Ramos (cell line): ENCODE measurements around the gene HSD11B2.

Source experiments
- in situ Hi-C: fragments of 300-500 bp; cut with MboI; formaldehyde crosslinking; loops from one replicate; pipeline ENCODE4 v1.14.3; 2022; ENCODE audit warnings: low sequenced_read_pairs; ENCODE audit not compliant: unreplicated experiment

Gene HSD11B2

DNA sequence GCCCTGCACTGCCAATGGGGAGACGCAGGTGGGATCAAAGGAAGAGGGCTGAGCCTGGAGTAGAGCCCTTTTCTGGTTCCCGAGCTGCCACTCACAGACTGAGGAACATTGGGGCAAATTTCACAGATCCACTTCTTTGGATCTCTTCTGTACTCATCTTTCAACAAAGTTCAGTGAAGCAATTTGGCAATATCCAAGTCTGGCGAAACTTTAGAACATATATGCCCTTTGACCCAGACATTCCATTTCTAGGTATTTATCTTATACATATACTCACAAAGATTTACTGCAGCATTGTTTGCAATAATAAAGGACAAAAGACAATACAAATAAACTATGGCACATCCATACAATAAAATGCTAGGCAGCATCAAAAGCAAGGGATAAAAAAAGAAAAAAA, 19.6 kb upstream of the HSD11B2 start:
- in situ Hi-C loops = loop anchor here (25.0 kb wide), 1 partner anchor 449 kb away; the partner anchor contains the start of gene CES3

DNA sequence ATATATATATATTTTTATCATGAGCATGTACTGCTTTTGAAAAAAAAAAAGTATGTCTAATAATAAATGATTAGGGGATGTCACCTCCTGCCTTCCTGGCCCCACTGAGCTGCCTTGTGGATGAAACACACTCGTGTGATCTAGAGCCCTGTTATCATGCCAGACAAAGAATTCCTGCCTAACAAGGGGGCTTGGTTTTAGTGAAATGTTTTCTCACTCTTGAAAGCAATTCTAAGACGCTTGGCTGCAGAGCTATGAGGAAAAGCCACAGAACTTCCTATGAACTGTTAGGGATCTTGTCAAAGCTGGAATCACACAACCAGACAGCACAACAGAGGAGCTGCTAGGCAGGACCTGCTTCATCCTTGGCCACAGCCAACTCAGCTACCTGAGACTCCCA, 18.6 kb upstream of the HSD11B2 start:
- in situ Hi-C loops = loop anchor here (25.0 kb wide), 1 partner anchor 450 kb away; the partner anchor contains the start of gene CES3

DNA sequence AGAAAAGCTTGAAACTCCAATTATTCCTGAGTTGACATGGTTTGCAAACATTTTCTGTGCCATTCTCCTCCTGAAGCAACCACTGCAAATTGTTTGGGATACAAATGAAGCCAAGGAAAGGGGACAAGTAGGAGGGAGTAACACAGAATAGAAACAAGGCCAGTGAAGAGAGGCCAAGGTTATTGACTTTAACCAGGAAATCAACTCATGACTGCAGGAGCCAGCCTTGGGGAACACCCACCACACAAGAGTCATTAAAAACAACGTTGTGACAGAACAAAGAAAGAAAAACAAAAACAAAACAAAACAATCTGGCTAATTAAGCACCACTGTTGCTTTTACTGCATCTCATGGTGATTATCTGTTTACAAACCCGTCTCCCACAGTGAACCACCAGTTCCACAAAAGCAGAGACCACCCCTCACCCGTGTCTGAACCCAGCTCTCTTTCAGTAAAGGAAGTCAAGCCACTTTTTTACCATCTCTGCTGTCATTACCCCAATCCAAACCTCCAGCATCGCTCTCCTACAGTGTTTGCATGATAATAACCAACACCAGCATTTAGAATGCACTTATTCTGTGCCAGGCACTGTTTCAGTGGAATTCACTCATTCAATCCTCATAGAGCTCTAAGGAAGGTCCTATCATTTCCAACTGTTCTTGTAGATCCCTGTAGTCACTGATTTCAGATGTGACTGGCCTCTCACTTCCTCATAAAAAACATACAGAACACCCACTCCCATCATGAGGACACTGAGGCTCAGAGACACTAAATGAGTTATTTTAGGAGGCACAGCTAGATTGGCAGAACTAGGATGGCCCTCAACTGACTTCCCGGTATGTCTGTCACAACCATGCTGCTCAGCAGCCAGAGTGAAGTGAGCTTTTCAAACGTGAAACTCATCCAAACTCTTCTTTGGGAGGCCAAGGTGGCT, 16.7 kb upstream of the HSD11B2 start:
- in situ Hi-C loops = loop anchor here (25.0 kb wide), 1 partner anchor 452 kb away; the partner anchor contains the start of gene CES3

DNA sequence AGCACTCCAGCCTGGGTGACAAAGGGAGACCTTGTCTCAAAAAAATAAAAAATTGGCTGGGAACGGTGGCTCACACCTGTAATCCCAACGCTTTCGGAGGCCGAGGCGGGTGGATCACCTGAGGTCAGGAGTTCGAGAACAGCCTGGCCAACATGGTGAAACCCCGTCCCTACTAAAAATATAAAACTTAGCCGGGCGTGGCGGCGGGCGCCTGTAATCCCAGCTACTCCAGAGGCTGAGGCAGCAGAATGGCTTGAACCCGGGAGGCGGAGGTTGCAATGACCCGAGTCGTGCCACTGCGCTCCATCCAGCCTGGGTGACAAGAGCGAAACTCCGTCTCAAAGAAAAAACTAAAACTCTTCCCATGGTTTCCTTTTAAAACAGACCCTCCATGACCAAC, 15.5 kb upstream of the HSD11B2 start:
- in situ Hi-C loops = loop anchor here (25.0 kb wide), 1 partner anchor 453 kb away; the partner anchor contains the start of gene CES3

DNA sequence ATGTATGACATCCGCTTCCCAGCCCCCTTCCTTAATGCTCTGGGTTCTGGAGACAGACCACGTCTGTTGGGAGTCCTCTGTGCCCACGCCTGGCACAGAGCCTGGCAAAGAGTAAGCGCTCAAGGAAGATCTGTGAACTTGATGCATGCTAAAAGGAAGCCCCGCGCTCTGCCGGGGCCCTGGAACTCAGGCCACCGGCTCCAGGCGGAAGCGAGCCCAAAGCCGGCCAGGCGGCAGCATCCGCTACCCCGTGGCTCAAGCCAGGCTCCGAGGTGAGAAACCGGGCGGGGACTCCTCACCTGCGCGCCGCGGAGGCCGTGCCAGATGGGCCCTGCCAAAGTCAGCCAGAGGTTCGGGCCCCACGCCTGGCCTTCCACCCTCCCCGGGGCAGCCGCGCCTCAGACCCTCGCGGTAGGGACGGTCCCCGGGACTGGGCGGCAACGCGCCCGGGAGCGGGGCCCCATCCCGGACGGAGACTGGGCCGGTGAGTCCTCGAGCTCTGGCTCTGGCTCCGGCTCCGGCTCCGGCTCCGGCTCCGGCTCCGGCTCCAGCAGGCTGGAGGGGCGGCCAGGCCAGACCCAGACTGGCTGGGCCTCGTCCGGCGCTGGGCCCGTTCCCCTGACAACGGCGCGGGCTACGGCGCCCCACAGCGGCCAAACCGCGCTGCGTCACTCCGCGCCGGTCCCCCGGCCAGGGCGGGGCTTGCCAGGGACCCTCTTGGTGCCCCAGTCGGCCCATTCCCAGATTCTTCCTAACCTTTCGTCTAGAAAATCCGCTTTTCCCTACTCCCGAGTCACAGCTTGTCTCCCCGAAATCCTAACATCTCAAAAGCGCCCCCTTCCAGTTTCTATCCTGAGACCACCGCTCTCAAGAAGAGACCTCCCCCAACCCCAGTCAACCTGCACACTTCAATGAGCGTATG, 14.8 kb upstream of the HSD11B2 start, which contains the start of gene ZDHHC1:
Gene ZDHHC1, minus strand, starts transcription at position 606 of the 922 bp plus-strand sequence. CDS start 8,702 bp downstream, outside the sequence.
- in situ Hi-C loops = loop anchor here (25.0 kb wide), 1 partner anchor 454 kb away; the partner anchor contains the start of gene CES3

DNA sequence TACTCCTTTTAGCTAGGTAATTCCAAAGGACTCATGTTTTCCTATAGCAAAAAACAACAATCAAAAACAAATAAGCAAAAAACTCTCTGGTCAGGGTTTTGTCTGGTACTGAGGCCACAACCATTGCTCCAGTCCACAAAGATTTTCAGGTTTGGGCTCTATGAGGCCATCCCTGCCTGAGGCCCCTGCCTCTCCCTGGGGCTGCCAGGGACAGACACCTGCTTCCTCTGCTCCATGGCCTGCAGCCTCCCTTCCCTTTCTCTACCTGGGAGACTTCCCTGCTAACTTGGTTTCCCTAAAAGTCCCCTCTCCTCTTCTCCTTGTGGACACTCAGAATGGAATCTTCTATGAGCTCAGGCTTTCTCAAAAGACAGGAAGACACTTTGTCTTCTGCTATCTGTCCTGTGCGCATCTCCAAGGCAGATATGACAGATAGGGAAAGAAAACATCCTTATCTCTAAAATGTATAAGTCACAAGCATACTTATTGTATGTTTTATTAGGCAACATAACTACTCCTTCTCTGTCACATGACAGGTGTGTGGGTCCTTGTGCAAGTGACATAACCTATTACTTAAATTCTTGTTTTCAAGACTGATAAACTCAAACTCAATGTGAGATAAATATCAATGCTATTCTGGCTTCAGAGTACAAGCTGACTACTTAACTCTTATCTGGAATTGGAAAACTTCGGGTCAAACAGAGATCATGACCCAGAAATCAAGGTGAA, 13.4 kb upstream of the HSD11B2 start:
- in situ Hi-C loops = loop anchor here (25.0 kb wide), 1 partner anchor 455 kb away; the partner anchor contains the start of gene CES3

DNA sequence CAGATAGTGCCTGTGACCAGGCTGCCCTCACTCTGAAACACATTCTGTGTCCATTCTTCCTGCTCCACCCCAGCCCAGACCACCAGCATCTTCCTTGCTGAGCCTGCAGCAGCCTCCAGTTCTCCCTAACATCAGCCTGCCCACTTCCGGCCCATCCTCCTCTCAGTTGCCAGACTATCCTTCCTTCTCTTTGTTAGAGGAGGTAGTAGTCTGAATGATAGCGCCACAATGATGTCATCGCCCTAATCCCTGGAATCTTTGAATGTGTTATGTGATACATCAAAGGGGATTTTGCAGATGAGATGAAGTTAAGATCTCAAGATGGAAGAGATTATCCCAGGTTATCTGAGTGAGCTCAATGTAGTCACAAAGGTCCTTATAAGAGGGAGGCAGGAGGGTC, 11.4 kb upstream of the HSD11B2 start:
- in situ Hi-C loops = loop anchor here (25.0 kb wide), 1 partner anchor 457 kb away; the partner anchor contains the start of gene CES3

DNA sequence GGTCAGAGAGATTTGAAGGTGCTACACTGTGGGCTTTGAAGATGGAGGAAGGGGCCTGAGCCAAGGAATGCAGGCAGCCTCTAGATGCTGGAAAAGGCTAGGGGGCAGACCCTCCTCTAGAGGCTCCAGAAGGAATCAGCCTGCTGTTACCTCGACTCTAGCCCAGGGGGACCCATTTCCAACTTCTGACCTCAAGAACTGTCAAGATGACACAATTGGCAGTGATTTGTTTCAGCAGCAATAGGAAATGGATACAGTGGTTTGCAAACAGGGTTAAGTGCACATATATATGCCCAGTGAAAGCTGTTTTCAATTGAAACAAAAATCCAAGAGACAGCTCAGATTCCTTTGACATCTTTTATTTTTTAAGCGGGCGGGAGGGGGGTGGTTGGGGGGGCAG, 11.0 kb upstream of the HSD11B2 start:
- in situ Hi-C loops = loop anchor here (25.0 kb wide), 1 partner anchor 458 kb away; the partner anchor contains the start of gene CES3

DNA sequence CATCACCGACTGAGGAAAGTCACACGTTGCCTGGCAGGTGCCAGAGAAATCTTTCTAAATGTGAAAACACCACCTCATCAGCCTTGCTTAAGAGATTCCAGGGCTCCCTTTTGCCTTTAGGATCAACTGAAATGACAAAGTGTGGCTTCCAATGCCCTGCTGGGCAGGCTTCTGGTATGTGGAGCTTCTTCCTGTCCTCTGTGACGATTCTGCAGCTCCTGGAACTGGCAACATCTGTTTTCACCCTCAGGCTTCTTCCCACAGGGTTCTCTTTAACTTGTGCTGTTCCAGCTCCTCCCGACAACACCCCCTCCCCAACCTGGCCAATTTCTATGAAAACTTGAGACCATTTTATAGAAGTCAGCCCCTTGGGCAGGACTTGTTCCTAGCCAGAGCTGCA, 9.9 kb upstream of the HSD11B2 start:
- in situ Hi-C loops = loop anchor here (25.0 kb wide), 1 partner anchor 459 kb away; the partner anchor contains the start of gene CES3

DNA sequence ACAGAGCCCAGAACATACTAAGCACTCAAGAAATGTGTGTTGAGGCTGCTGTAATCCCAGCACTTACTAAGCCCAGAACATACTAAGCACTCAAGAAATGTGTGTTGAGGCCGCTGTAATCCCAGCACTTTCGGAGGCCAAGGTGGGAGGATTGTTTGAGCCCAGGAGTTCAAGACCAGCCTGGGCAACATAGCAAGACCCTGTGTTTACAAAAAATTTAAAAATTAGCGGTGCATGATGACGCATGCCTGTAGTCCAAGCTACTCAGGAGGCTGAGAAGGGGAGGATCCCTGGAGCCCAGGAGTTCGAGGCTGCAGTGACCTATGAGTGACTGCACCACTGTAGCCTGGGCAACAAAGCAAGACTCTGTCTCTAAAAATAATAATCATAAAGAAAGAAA, 7.9 kb upstream of the HSD11B2 start:
- in situ Hi-C loops = loop anchor here (25.0 kb wide), 1 partner anchor 461 kb away; the partner anchor contains the start of gene CES3

DNA sequence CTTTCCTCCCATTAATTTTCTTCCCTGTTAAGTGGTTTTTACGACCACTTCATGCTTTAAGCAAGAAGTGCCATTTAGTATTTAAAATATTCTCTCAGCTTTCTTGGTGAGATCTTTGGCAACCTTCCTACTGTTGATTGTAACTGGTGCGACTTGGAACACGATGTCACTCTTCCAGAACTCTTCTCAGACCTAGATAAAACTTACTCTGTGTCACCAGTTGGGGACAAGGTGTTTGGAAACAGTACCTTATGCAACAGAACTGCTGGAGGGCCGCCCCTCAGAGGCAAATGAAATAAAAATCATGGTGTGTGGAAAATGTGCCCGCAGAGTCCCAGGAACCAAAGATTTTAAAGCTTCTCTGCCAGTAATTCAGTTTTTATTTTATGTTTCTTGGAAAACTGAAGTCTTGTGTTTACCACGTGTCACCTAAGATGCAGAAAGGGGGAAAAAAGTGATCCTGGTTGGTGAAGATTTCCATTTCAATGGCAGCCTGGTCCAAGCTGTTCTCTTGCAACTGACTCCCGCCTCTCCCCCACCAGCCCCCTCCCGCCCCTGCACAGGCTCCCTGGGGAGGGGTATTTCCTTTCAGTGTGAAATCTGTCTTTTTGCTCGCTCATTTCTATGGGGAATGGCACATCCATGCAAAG, 7.2 kb upstream of the HSD11B2 start:
- in situ Hi-C loops = loop anchor here (25.0 kb wide), 1 partner anchor 461 kb away; the partner anchor contains the start of gene CES3

DNA sequence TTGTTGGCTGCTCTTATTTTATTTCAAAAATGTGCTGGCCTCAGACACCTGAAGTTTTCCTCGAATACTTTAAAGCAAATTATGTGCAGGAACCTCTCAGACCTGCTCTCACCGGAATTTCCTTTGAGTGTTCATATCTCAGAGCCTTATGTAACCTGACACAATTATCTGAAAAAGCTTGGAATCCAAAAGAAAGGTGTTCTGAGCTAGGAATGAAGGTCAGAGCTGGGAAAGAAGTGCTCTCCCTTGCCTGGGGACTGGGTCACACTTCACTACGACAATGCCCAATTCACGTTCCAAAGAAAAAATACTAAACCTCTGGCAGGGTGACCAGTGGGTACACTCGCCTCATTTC, 6.7 kb upstream of the HSD11B2 start:
- in situ Hi-C loops = loop anchor here (25.0 kb wide), 1 partner anchor 462 kb away; the partner anchor contains the start of gene CES3

DNA sequence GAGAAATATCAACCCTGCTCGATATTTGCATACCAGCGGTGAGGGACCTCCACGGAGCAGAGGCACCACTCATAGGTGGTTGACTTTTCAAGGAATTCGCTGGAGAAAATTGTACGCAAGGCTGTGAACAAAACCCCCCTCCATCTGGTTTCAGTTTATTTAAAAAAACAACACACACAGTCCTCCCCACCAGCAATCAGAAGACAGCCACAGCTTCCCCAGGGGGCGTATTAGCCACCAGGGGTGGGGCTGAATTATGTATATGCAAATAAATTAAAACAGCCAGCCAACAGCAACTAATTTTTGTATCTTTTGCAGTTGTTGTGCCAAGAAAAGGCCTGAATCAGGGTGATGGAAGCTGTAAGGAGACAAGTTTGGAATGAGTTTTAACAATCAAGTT, 5.9 kb upstream of the HSD11B2 start:
- in situ Hi-C loops = no loop called here

DNA sequence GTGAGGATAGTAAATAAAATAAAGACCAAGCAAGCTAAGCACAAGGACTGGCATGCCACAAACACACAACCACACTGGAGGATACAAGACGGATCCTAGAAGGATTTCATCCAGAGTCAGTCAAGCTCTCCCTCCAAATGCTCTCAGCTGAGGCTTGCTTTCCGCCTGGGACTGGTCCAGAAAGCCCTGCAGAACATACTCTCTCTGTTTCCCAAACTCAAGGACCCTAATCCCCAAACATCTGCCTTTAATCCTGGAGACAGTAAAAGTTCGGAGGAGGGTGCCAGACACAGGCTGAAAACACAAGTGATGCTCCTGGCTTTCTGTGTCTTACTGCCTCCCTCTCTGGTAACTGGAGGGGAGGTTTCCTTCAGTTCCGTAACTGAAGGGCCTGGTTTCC, 5.3 kb upstream of the HSD11B2 start:
- in situ Hi-C loops = no loop called here

DNA sequence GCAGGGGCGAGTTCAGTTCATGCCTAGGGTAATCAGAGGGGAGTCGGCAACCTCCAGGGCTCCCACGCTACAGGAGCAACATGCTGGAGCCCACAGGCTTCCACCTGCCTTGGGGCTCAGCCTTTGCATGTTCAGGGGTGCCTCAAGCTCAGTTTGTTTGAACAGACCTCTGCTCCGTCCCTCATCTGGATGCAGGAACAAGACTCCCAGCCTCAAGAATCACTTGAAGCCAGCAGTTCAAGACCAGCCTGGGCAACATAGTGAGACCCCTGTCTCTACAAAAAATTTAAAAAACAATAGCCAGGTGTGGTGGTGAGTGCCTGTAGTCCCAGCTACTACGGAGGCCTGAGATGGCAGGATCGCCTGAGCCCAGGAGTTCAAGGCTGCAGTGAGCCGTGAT, 4.9 kb upstream of the HSD11B2 start:
- in situ Hi-C loops = no loop called here

DNA sequence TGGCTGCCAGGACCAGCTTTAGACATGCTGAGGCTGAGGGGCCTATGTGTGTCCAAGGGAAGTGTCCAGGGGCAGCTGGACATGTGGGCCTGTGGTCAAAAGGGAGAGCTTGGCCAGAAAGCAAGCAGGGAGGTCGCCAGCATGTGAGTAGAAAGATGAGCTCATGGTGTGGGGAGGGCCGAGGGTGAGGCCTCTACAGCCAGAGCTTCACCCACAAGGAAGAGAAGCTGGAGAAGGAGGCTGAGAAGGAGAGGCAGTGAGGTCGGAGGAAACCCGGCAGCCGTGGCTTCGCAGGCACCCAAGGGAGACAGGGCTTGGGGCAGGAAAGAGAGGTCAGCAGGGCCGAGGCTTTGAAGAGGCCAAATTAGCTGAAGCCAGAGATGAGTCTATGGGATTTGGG, 4.0 kb upstream of the HSD11B2 start:
- in situ Hi-C loops = no loop called here

DNA sequence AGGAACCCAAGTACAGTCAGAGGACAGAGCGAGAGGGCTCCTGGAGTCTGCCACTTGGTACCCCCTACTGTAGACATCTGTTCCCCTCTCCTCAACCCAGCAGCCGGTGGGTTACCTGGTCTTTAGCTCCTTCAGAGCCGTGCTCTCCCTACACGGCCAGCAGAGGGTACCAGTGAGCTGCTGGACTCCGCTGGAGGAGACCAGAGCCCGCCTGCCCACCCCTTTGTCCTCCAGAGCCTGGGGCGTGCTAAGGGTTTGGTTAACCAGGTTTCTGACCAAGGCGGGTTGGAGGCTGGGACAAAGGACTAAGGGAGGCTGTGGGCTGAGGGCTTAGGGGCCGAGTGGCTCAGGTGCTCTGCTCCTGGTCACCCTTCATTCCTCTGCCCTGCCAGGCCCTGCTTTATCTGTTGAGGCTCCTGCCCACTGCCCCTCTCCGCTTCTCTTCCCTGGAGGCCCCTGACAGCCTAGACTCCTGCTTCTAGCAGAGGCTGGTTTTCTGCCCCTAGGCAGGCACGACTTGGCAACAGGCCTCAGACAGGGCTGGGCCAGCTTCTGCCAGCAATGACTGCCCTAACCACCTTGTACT, 2.7 kb upstream of the HSD11B2 start:
- in situ Hi-C loops = no loop called here

DNA sequence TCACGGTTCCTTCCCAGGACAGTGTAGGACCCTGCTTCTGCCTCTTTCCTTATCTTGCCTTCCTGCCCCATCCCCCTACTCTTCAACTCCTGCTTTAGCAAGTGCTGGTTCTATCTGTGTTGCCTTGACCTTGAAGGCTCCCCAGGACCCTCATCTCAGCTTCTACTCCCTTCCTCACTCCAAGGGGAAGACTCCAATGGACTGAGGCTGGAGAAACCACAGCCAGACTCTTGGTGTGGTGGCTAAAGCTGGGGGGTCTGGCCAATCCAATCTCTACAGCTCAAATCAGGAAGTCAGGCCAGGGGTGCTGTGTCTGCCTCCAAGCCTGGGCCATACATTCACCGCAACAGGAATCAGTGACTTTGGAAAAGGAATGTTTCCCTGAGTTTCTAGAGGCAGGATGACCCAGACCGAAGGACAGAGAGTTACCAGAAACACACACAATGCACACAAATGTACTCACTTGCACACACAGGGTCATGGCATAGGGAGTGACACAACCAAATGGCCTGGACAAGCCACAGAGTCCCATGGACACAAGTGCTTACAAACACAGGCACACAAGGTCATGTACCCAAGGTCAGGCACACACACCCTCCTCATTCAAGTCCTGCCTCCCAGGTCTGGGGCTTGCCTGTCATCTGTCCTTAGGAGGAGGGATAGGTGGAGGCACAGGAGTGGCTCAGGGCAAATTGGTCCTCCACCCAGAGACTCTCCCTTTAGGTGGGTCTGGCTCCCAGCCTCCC, 1.7 kb upstream of the HSD11B2 start:
- in situ Hi-C loops = no loop called here
